WTC11 (cell line): ENCODE results near the gene RNF31.

Experiments used
- CREB1 ChIP-seq: sonication (generic); formaldehyde crosslinking; IDR thresholded peaks from 2 replicates; pipeline ENCODE4 v1.8.0; 2023; ENCODE audit warnings: mild to moderate bottlenecking, missing genetic modification reagents
- NR3C1 ChIP-seq: sonication (generic); formaldehyde crosslinking; conservative IDR thresholded peaks from 2 replicates; pipeline ENCODE4 v1.8.1; 2023; ENCODE audit warnings: low read depth, mild to moderate bottlenecking, missing genetic modification reagents
- ZNF232 ChIP-seq: sonication (generic); formaldehyde crosslinking; IDR thresholded peaks from 2 replicates; pipeline ENCODE4 v1.8.0; 2022; ENCODE audit warnings: mild to moderate bottlenecking, missing genetic modification reagents
- TF ChIP-seq, protein P1 (sequence below): sonication (generic); formaldehyde crosslinking; IDR thresholded peaks from 2 replicates; pipeline ENCODE4 v1.8.1; 2023; ENCODE audit warnings: mild to moderate bottlenecking, missing genetic modification reagents, moderate library complexity
- TF ChIP-seq, protein P2 (sequence below): fragments of 200-600 bp; IDR thresholded peaks from 2 replicates; pipeline ENCODE4 v1.8.0; 2022; ENCODE audit warnings: antibody characterized with exemption
- TF ChIP-seq, protein P3 (sequence below): sonication (generic); formaldehyde crosslinking; IDR thresholded peaks from 2 replicates; pipeline ENCODE4 v1.8.0; 2023; ENCODE audit warnings: missing genetic modification reagents

DNA sequence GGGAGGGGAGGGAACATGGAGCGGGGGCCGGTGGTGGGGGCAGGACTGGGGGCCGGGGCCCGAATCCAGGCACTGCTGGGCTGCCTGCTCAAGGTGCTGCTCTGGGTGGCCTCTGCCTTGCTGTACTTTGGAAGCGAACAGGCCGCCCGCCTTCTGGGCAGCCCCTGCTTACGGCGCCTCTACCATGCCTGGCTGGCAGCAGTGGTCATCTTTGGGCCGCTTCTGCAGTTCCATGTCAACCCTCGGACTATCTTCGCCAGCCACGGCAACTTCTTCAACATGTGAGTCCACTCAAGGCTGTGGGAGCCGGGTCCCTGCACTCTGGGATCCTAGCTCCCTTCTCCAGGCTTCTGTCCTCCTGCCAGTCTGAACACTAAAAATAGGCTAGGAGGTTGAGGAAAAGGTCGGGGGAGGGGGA, 15.7 kb upstream of the RNF31 start:
- TF ChIP-seq, protein P1, sequence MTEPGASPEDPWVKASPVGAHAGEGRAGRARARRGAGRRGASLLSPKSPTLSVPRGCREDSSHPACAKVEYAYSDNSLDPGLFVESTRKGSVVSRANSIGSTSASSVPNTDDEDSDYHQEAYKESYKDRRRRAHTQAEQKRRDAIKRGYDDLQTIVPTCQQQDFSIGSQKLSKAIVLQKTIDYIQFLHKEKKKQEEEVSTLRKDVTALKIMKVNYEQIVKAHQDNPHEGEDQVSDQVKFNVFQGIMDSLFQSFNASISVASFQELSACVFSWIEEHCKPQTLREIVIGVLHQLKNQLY (CRISPR knock-in tag) = no peak
- TF ChIP-seq, protein P2, sequence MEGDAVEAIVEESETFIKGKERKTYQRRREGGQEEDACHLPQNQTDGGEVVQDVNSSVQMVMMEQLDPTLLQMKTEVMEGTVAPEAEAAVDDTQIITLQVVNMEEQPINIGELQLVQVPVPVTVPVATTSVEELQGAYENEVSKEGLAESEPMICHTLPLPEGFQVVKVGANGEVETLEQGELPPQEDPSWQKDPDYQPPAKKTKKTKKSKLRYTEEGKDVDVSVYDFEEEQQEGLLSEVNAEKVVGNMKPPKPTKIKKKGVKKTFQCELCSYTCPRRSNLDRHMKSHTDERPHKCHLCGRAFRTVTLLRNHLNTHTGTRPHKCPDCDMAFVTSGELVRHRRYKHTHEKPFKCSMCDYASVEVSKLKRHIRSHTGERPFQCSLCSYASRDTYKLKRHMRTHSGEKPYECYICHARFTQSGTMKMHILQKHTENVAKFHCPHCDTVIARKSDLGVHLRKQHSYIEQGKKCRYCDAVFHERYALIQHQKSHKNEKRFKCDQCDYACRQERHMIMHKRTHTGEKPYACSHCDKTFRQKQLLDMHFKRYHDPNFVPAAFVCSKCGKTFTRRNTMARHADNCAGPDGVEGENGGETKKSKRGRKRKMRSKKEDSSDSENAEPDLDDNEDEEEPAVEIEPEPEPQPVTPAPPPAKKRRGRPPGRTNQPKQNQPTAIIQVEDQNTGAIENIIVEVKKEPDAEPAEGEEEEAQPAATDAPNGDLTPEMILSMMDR = no peak
- TF ChIP-seq ZNF232 (no peak), NR3C1 (CRISPR knock-in tag) (no peak), CREB1 (no peak)
- TF ChIP-seq, protein P3, sequence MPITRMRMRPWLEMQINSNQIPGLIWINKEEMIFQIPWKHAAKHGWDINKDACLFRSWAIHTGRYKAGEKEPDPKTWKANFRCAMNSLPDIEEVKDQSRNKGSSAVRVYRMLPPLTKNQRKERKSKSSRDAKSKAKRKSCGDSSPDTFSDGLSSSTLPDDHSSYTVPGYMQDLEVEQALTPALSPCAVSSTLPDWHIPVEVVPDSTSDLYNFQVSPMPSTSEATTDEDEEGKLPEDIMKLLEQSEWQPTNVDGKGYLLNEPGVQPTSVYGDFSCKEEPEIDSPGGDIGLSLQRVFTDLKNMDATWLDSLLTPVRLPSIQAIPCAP (CRISPR knock-in tag) = no peak
